Measurements from ENCODE around the gene SEPTIN5. TPM values are rescaled to one million over a fixed set of nuclear protein-coding genes. Genes with fewer than 3 reads are reported as not detected.

The SEPTIN5 gene
- total RNA-seq, 1 donor from 2014 or later = 1.3 TPM

- intact Hi-C loops (cut with micrococcal nuclease) = loop anchor here (1.0 to 5.0 kb wide), 3 partner anchors 161 to 216 kb away; no protein-coding TSS in a partner anchor
- Mint-ChIP-seq H3K27me3 (ENCODE audit: insufficient read depth) (no peaks in the 10 kb centered on the region), H3K27ac (no peak overlapping the region), H3K4me1 (ENCODE audit: low read depth) (no peaks in the 10 kb centered on the region), H3K9me3 (no peaks in the 10 kb centered on the region), H3K36me3 (ENCODE audit: low read depth) (no peaks in the 10 kb centered on the region), H3K4me3 (peak overlapping the region; percentile 43)
- DNase-seq (ENCODE audit: low spot score) = peak; percentile 65
These were observed 16.5 kb downstream of the SEPTIN5 start for GRCh38 chr22:19730655-19731360.

GRCh38 chr22:19731361-19732135 lies 17.2 kb downstream of the SEPTIN5 start:
- intact Hi-C loops (cut with micrococcal nuclease) = loop anchor here (5.0 kb wide), 1 partner anchor 161 kb away; no protein-coding TSS in a partner anchor
- H3K4me1 Mint-ChIP-seq (ENCODE audit: low read depth) = no peaks in the 10 kb centered on the region
- DNase-seq (ENCODE audit: low spot score) = no peak
- H3K27ac Mint-ChIP-seq = no peak overlapping the region
- no peak overlapping the region for H3K4me3 Mint-ChIP-seq
- H3K9me3 Mint-ChIP-seq = no peaks in the 10 kb centered on the region
- H3K27me3 Mint-ChIP-seq (ENCODE audit: insufficient read depth) = no peaks in the 10 kb centered on the region
- H3K36me3 Mint-ChIP-seq (ENCODE audit: low read depth) = no peaks in the 10 kb centered on the region

- Mint-ChIP-seq H3K27ac (no peak overlapping the region), H3K9me3 (no peaks in the 10 kb centered on the region), H3K4me1 (ENCODE audit: low read depth) (no peaks in the 10 kb centered on the region), H3K4me3 (no peak overlapping the region), H3K27me3 (ENCODE audit: insufficient read depth) (no peaks in the 10 kb centered on the region), H3K36me3 (ENCODE audit: low read depth) (no peaks in the 10 kb centered on the region)
- intact Hi-C loops (cut with micrococcal nuclease) = loop anchor here (5.0 kb wide), 1 partner anchor 160 kb away; no protein-coding TSS in a partner anchor
- no peak for DNase-seq (ENCODE audit: low spot score)
These were observed 18.3 kb downstream of the SEPTIN5 start for GRCh38 chr22:19732403-19733113.

- H3K4me1 Mint-ChIP-seq (ENCODE audit: low read depth) = no peaks in the 10 kb centered on the region
- no peaks in the 10 kb centered on the region for H3K36me3 Mint-ChIP-seq (ENCODE audit: low read depth)
- no peak overlapping the region for H3K4me3 Mint-ChIP-seq
- DNase-seq (ENCODE audit: low spot score) = no peak
- H3K27me3 Mint-ChIP-seq (ENCODE audit: insufficient read depth) = no peaks in the 10 kb centered on the region
- intact Hi-C loops (cut with micrococcal nuclease) = loop anchor here (5.0 kb wide), 1 partner anchor 159 kb away; no protein-coding TSS in a partner anchor
- no peak overlapping the region for H3K27ac Mint-ChIP-seq
- H3K9me3 Mint-ChIP-seq = no peaks in the 10 kb centered on the region
These were observed 19.5 kb downstream of the SEPTIN5 start for GRCh38 chr22:19733755-19734154.

- intact Hi-C loops (cut with micrococcal nuclease) = loop anchor here (5.0 kb wide), 1 partner anchor 158 kb away; no protein-coding TSS in a partner anchor
- DNase-seq (ENCODE audit: low spot score) = no peak
- Mint-ChIP-seq H3K27ac (no peak overlapping the region), H3K4me3 (no peak overlapping the region), H3K4me1 (ENCODE audit: low read depth) (no peaks in the 10 kb centered on the region), H3K27me3 (ENCODE audit: insufficient read depth) (no peaks in the 10 kb centered on the region), H3K36me3 (ENCODE audit: low read depth) (no peaks in the 10 kb centered on the region), H3K9me3 (no peaks in the 10 kb centered on the region)
These were observed 19.9 kb downstream of the SEPTIN5 start for GRCh38 chr22:19734163-19734562.

GRCh38 chr22:19734837-19735382 lies 20.6 kb downstream of the SEPTIN5 start:
- H3K27ac Mint-ChIP-seq = no peak overlapping the region
- intact Hi-C loops (cut with micrococcal nuclease) = loop anchor here (5.0 kb wide), 1 partner anchor 157 kb away; no protein-coding TSS in a partner anchor

GRCh38 chr22:19735665-19736510 lies 21.6 kb downstream of the SEPTIN5 start:
- Mint-ChIP-seq H3K36me3 (ENCODE audit: low read depth) (no peaks in the 10 kb centered on the region), H3K9me3 (no peaks in the 10 kb centered on the region), H3K27ac (no peak overlapping the region), H3K4me3 (no peak overlapping the region), H3K4me1 (ENCODE audit: low read depth) (no peaks in the 10 kb centered on the region), H3K27me3 (ENCODE audit: insufficient read depth) (no peaks in the 10 kb centered on the region)
- intact Hi-C loops (cut with micrococcal nuclease) = no loop called here
- DNase-seq (ENCODE audit: low spot score) = no peak

More at GRCh38 chr22:19734837-19735382, 20.6 kb downstream of the SEPTIN5 start:
- no peak overlapping the region for H3K4me3 Mint-ChIP-seq
- H3K27me3 Mint-ChIP-seq (ENCODE audit: insufficient read depth) = no peaks in the 10 kb centered on the region
- H3K36me3 Mint-ChIP-seq (ENCODE audit: low read depth) = no peaks in the 10 kb centered on the region
- H3K4me1 Mint-ChIP-seq (ENCODE audit: low read depth) = no peaks in the 10 kb centered on the region
- H3K9me3 Mint-ChIP-seq = no peaks in the 10 kb centered on the region
- no peak for DNase-seq (ENCODE audit: low spot score)

GRCh38 chr22:19737846-19738663 lies 23.8 kb downstream of the SEPTIN5 start:
- Mint-ChIP-seq H3K4me3 (no peak overlapping the region), H3K36me3 (ENCODE audit: low read depth) (no peaks in the 10 kb centered on the region), H3K9me3 (no peaks in the 10 kb centered on the region), H3K27ac (no peak overlapping the region), H3K4me1 (ENCODE audit: low read depth) (no peaks in the 10 kb centered on the region), H3K27me3 (ENCODE audit: insufficient read depth) (no peaks in the 10 kb centered on the region)
- no peak for DNase-seq (ENCODE audit: low spot score)
- intact Hi-C loops (cut with micrococcal nuclease) = no loop called here

- Mint-ChIP-seq H3K27me3 (ENCODE audit: insufficient read depth) (no peaks in the 10 kb centered on the region), H3K27ac (no peak overlapping the region), H3K4me3 (no peak overlapping the region), H3K9me3 (no peaks in the 10 kb centered on the region), H3K4me1 (ENCODE audit: low read depth) (no peaks in the 10 kb centered on the region), H3K36me3 (ENCODE audit: low read depth) (no peaks in the 10 kb centered on the region)
- DNase-seq (ENCODE audit: low spot score) = no peak
- intact Hi-C loops (cut with micrococcal nuclease) = no loop called here
These were observed 24.6 kb downstream of the SEPTIN5 start for GRCh38 chr22:19738664-19739447.

- Mint-ChIP-seq H3K36me3 (ENCODE audit: low read depth) (no peaks in the 10 kb centered on the region), H3K27me3 (ENCODE audit: insufficient read depth) (no peaks in the 10 kb centered on the region), H3K9me3 (no peaks in the 10 kb centered on the region), H3K27ac (no peak overlapping the region), H3K4me3 (no peak overlapping the region), H3K4me1 (ENCODE audit: low read depth) (no peaks in the 10 kb centered on the region)
- DNase-seq (ENCODE audit: low spot score) = no peak
- intact Hi-C loops (cut with micrococcal nuclease) = no loop called here
These were observed 25.2 kb downstream of the SEPTIN5 start for GRCh38 chr22:19739448-19739895.
